ENCODE results near the gene KRTAP12-3. TPM values are rescaled to one million over a fixed set of nuclear protein-coding genes. Genes with fewer than 3 reads are reported as not detected.

KRTAP12-3 gene
- total and polyA plus RNA-seq, 9 of the 15 experiments (the other 6 are each of a cell fraction or from before 2014, with no cell fraction given), result not detected

DNA sequence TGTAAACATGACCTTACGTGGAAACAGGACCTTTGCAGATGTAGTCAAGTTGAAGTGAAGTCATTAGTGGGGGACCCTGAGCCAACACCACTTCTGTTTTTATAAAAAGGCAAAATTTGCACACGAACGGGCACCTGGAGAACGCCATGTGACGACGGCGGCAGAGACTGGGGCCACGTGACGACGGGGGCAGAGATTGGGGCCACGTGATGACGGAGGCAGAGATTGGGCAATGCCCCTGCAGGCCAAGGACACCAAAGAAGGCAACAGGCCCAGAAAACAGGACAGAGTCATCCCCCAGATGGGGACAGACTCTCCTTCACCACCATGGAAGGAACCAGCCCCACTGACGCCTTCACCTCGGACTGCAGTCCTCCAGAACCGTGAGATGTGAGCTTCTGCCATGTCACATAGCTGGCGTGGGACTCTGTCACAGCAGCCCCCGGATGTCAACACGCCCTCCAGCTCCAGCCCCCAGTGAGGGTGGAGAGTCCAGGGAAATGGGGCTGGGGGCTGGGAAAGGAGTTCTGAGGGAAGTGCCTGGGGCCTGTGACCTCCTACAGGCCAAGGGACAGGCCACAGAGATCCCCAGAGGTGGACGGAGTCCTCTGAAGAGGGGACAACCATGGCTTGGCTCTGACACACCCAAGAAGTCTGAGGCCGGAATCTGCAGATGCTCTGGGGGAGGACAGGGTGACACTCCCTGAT, 7.3 kb upstream of the KRTAP12-3 start:
- Histone ChIP-seq H4K20me1 (replicated peaks; ENCODE audit: control insufficient read depth, insufficient read depth, low read length) (no peaks in the 10 kb centered on the region), H3K9me1 (ENCODE audit: control insufficient read depth, insufficient read depth, low read length) (no peaks in the 10 kb centered on the region), H3K4me3 (no peak overlapping the region), H3K4me1 (replicated peaks in 1 of 2; ENCODE audit: control insufficient read depth in 2 of 2, insufficient read depth in 2 of 2, low read length in 2 of 2) (peaks cover 0 to 6% of the 10 kb centered on the region in 2 experiments; a peak in 2 of 5 replicates), H3K27me3 (ENCODE audit: control insufficient read depth in 2 of 2, insufficient read depth in 2 of 2, low read length in 2 of 2) (peaks cover 13 to 74% of the 10 kb centered on the region in 2 experiments; a peak in 4 of 5 replicates), H3K9me3 (replicated peaks; ENCODE audit: control insufficient read depth, insufficient read depth, low read depth, low read length) (no peaks in the 10 kb centered on the region), H3K79me2 (ENCODE audit: control insufficient read depth, insufficient read depth, low read length) (no peaks in the 10 kb centered on the region), H3K36me3 (ENCODE audit: control insufficient read depth, insufficient read depth, low read length) (no peaks in the 10 kb centered on the region), H3K4me2 (ENCODE audit: insufficient read depth, low read length) (no peak overlapping the region), H3K27ac (ENCODE audit: extremely low read depth, low read depth, low read length) (no peak overlapping the region), H3K9ac (ENCODE audit: insufficient read depth in 1 of 2, low read depth in 2 of 2, low read length in 2 of 2) (no peak overlapping the region), H2AFZ (ENCODE audit: low read depth, low read length) (no peak overlapping the region)
- ChIA-PET POLR2A (interaction anchor here (0.6 to 1.2 kb wide), 4 partner anchors 13 to 1131 kb away, joined by 3 to 4 read pairs (median 4); partner anchors contain the start of genes KRTAP10-10 and KRTAP12-1), CTCF (ENCODE audit: low intra/inter-chr PET ratio) (no interaction called here)
- no peak for DNase-seq (ENCODE audit: extremely low read depth in 1 of 4, low spot score in 3 of 4)
- TF ChIP-seq EP400 (IDR thresholded peaks at IDR 0.05), result no peak
- TF ChIP-seq USF1 (CRISPR knock-in tag; IDR thresholded peaks at IDR 0.05), result peak; percentile 68
- 0 out of 2 replicates have a peak, but pooled peaks have one; percentile 16 for TF ChIP-seq CEBPB (tag; IDR thresholded peaks at IDR 0.05)
- no peak for TF ChIP-seq HCFC1 (IDR thresholded peaks at IDR 0.05; ENCODE audit: low read depth, low read length)
- TF ChIP-seq, protein P1, sequence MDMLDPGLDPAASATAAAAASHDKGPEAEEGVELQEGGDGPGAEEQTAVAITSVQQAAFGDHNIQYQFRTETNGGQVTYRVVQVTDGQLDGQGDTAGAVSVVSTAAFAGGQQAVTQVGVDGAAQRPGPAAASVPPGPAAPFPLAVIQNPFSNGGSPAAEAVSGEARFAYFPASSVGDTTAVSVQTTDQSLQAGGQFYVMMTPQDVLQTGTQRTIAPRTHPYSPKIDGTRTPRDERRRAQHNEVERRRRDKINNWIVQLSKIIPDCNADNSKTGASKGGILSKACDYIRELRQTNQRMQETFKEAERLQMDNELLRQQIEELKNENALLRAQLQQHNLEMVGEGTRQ (CRISPR knock-in tag; IDR thresholded peaks at IDR 0.05), result peak; percentile 61
- peak; percentile 61; the same call in 1 of the 2 replicates for TF ChIP-seq RAD51 (IDR thresholded peaks at IDR 0.05; ENCODE audit: borderline replicate concordance, low read depth)
- BruUV-seq (replicated peaks), result no TSS peak
- 1% methylated on average over 20 of the region's 20 CpGs for WGBS (ENCODE audit: insufficient coverage, low coverage, missing lambda C conversion rate)
- FAIRE-seq, result no peak
- intact Hi-C loops (cut with micrococcal nuclease), result no loop called here
- in situ Hi-C loops (cut with MboI), result no loop called here
- ATAC-seq, result no peak
